Heart right ventricle (tissue), 16 donors: ENCODE data around the gene MX1. TPM values are rescaled to one million over a fixed set of nuclear protein-coding genes. Genes with fewer than 3 reads are reported as not detected.

ENCODE experiments used
- ATAC-seq, 8 donors: fragments of 200-7000 bp; cut with Tn5 transposase; one replicate each; pipeline ENCODE4 v1.9.1; 2020; ENCODE audit warnings: mild to moderate bottlenecking in 8 of 8, moderate library complexity in 8 of 8, moderate number of reproducible peaks in 1 of 8
- DNase-seq, 2 donors: peaks; one replicate each; pipeline ENCODE4 v3.0.0-alpha.2; 2020
- H3K27ac ChIP-seq, 10 donors: fragments of 200-600 bp; sonication (generic) in 2 of 10; one replicate each; pipeline versions ENCODE4 v1.5.0 to v1.8.0; 2020 to 2022; ENCODE audit warnings: mild to moderate bottlenecking in 3 of 10
- H3K27me3 ChIP-seq, 7 donors: fragments of 200-600 bp; one replicate each; pipeline ENCODE4 v1.8.0; 2021 to 2022; ENCODE audit warnings: mild to moderate bottlenecking in 2 of 7
- H3K36me3 ChIP-seq, 9 donors: fragments of 200-600 bp; sonication (generic) in 1 of 9; one replicate each; pipeline versions ENCODE4 v1.5.0 to v1.8.0; 2020 to 2022; ENCODE audit warnings: mild to moderate bottlenecking in 2 of 9
- H3K4me1 ChIP-seq, 9 donors: fragments of 200-600 bp; sonication (generic) in 1 of 9; one replicate each; pipeline versions ENCODE4 v1.5.0 to v1.8.0; 2020 to 2022; ENCODE audit warnings: mild to moderate bottlenecking in 4 of 9
- H3K4me3 ChIP-seq, 10 donors: fragments of 200-600 bp; sonication (generic) in 2 of 10; one replicate each; pipeline versions ENCODE4 v1.5.0 to v1.8.0; 2020 to 2022; ENCODE audit warnings: mild to moderate bottlenecking in 7 of 10, moderate library complexity in 2 of 10
- H3K9me3 ChIP-seq, 11 donors: fragments of 200-600 bp in 10 of 11; sonication (generic) in 2 of 11; one replicate each; pipeline versions ENCODE4 v1.5.0 to v1.8.0; 2013 to 2022; ENCODE audit warnings: mild to moderate bottlenecking in 2 of 11, control low read depth in 1 of 11, moderate library complexity in 1 of 11
- WGBS, 2 donors: extraction: QIAGEN DNeasy Blood & Tissue Kit; methylation state at CpG; one replicate each; pipeline ENCODE4 v1.1.7; 2013; ENCODE audit warnings: inconsistent platforms in 1 of 2; 5-methylcytosine and 5-hydroxymethylcytosine counted together
- intact Hi-C, 10 donors: fragments of 100-400 bp; cut with DNase I; formaldehyde crosslinking; loops; one replicate each; pipeline versions ENCODE4 v1.11.1 to v1.14.2; 2022
- polyA plus RNA-seq, 2 donors: library from polyadenylated mRNA; stranded (reverse); fragments of 200-250 nt; gene quantifications; one replicate each; pipeline ENCODE4 v1.2.3, GENCODE V29; 2013
- total RNA-seq, 10 donors: library from RNA; stranded (reverse); fragmentation: NEBNext Ultra II Directional in 3 of 10; extraction: Animal tissue kit (Norgen Biotek cat#: 25700) in 3 of 10; gene quantifications; one replicate each; pipeline versions ENCODE4 v1.2.1 to v1.2.4, GENCODE V29; 2021 to 2023
- TF ChIP-seq, protein P1 (sequence below), 9 donors: fragments of 200-600 bp; sonication (generic) in 2 of 9; IDR thresholded peaks; one replicate each; pipeline versions ENCODE4 v1.5.0 to v1.8.0; 2021 to 2022; ENCODE audit warnings: antibody characterized with exemption in 9 of 9, mild to moderate bottlenecking in 5 of 9, moderate library complexity in 1 of 9
- donor health status: Arrhythmogenic right ventricular cardiomyopathy.
- donor health status: ischemic (EF 13 %, LVEDD 7.1; RV severe dilation, severe dysfunction).
- donor health status: healthy with polysubstance abuse.
- donor health status: DM: no; HTN: yes; CAD: no.
- donor health status: DM: no; HTN: no; CAD: no.
- donor health status: ischemic (EF 25% LVEDD 6.9; RV normal size, moderate dysfunction).
- donor health status: ischemic (EF 25% LVEDD 5.7; RV mildly dilated, moderate dysfunction).
- donor health status: healthy.
- donor health status: DM: yes; HTN: yes; CAD: no.
- donor health status: Ischemic cardiomyopathy.
- donor health status: ischemic (EF 35%, LVEDD 5.7; RV mildly dilated, moderate dysfunction).
- donor health status: nonischemic (EF 11% LVEDD 7.7; RV severe dilation, severe dysfunction).
- donor health status: DM: yes; HTN: yes; CAD: no.
- donor health status: PGD.
- donor health status: ischemic (EF 29% LVEDD 5.4; RV normal size, mild dysfunction).
- donor health status: nonischemic (EF 23%, LVEDD 6.1; RV moderate dilation, normal function).

MX1 gene
- total and polyA plus RNA-seq, 12 donors, result 5.4 to 50.0 (median 18.1) TPM

DNA sequence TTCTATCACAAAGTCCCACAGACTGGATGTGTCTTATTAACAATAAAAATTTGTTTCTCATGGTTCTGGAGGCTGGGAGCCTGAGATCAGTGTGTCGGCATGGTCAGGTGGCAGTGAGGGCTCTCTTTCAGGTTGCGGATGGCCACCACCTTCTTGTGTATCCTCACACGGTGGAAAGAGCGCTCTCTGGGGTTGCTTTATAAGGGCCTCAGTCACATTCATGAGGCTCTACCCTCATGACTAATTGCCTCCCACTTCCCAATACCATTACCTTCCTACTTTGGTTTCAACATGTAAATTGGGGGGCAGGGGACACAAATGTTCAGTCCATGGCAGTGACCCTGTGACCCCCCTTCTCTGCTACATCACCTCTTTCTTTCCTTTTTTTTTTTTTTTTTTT lies 20.7 kb upstream of the MX1 start:
- Histone ChIP-seq H3K9me3 (peaks cover 0 to 3% (median 0%) of the 10 kb centered on the region in 11 donors), H3K4me1 (no peaks in the 10 kb centered on the region), H3K27ac (no peak overlapping the region), H3K4me3 (no peak overlapping the region), H3K27me3 (no peaks in the 10 kb centered on the region), H3K36me3 (peaks cover 0 to 98% (median 40%) of the 10 kb centered on the region in 9 donors)
- WGBS, 2 donors, result 97 to 98% methylated on average over 4 of the region's 4 CpGs
- TF ChIP-seq, protein P1, sequence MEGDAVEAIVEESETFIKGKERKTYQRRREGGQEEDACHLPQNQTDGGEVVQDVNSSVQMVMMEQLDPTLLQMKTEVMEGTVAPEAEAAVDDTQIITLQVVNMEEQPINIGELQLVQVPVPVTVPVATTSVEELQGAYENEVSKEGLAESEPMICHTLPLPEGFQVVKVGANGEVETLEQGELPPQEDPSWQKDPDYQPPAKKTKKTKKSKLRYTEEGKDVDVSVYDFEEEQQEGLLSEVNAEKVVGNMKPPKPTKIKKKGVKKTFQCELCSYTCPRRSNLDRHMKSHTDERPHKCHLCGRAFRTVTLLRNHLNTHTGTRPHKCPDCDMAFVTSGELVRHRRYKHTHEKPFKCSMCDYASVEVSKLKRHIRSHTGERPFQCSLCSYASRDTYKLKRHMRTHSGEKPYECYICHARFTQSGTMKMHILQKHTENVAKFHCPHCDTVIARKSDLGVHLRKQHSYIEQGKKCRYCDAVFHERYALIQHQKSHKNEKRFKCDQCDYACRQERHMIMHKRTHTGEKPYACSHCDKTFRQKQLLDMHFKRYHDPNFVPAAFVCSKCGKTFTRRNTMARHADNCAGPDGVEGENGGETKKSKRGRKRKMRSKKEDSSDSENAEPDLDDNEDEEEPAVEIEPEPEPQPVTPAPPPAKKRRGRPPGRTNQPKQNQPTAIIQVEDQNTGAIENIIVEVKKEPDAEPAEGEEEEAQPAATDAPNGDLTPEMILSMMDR (IDR thresholded peaks at IDR 0.05), result no peak
- DNase-seq (no peak), ATAC-seq (no peak)
- intact Hi-C loops, result no loop called here

DNA sequence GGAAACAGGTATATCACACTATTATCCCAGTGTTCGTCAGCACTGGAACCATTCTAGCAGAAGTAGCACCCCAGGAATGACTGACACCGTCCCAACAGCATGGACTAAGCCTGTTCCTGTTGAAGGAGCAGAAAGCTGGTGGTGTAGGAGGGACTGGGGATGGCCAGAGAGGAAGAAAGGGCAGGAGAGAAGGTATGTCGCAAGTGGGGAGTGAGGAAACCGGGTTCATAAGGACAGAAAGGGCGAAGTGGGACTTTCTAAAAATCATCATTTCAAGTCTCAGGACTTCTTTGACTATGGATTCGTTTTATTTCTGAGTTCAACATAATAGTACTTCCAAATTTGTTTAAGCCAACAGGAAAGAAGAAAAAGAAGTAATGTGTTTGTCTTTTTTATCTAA lies 19.7 kb upstream of the MX1 start:
- no peaks in the 10 kb centered on the region for H3K27me3 ChIP-seq
- no peak overlapping the region for H3K4me3 ChIP-seq
- intact Hi-C loops, result no loop called here
- H3K27ac ChIP-seq, result peak overlapping the region in 1 of 10 donors; percentile 20
- TF ChIP-seq, protein P1 (IDR thresholded peaks at IDR 0.05), result no peak
- 84 to 87% methylated on average over 6 of the region's 6 CpGs for WGBS, 2 donors
- peaks cover 0 to 5% (median 0%) of the 10 kb centered on the region in 9 donors for H3K4me1 ChIP-seq
- peaks cover 0 to 12% (median 0%) of the 10 kb centered on the region in 11 donors for H3K9me3 ChIP-seq
- H3K36me3 ChIP-seq, result peaks cover 0 to 89% (median 40%) of the 10 kb centered on the region in 9 donors
- ATAC-seq (no peak), DNase-seq (no peak)

DNA sequence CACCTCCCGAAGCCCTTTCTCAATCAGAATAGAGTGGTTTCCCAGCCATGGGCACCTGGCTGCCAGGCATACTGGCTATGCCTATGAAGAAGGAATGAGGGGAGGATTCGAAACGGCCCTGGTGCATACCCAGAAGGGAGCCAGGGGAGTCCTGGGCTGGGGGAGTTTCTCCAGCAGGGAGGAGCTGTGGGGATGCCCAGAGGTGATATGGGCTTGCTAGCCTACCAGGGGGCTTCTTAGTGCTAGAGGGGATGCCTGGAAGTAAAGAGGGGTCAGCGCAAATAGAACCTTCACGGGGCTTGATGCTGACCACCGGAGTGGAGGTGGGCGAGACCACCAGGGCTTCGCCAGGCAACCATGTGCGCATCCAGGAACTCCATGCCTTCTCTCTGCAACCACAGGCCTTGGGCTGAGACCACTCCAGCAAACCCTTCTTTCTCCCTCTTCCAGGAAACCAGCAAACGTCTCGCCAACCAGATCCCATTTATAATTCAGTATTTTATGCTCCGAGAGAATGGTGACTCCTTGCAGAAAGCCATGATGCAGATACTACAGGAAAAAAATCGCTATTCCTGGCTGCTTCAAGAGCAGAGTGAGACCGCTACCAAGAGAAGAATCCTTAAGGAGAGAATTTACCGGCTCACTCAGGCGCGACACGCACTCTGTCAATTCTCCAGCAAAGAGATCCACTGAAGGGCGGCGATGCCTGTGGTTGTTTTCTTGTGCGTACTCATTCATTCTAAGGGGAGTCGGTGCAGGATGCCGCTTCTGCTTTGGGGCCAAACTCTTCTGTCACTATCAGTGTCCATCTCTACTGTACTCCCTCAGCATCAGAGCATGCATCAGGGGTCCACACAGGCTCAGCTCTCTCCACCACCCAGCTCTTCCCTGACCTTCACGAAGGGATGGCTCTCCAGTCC lies 18.2 kb upstream of the MX1 start:
- 93 to 94% methylated on average over 24 of the region's 24 CpGs for WGBS, 2 donors
- no peak for ATAC-seq

DNA sequence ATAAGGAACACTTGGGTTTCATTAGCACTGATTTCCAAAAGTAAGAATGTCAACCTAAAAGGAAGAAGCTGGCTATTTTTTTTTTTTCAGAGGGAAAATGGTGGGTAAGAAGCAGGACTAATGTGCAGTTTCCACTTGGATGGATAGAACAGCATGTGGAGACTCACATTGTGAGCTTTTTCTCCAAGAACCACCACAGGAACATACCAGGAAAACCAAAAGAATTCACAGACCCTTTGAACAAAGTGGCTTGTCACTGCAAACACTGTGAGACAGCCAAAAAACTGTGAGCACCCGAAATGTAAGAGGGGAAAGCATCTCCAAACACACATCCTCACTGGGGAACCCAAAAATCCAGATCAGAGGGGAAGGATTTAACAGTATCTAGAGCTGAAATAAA lies 15.7 kb upstream of the MX1 start:
- DNase-seq (no peak), ATAC-seq (no peak)
- Histone ChIP-seq H3K9me3 (peaks cover 0 to 32% (median 0%) of the 10 kb centered on the region in 11 donors), H3K4me1 (peaks cover 0 to 11% (median 0%) of the 10 kb centered on the region in 9 donors), H3K36me3 (peaks cover 0 to 49% (median 27%) of the 10 kb centered on the region in 9 donors), H3K27ac (peak overlapping the region in 1 of 10 donors; percentile 3), H3K4me3 (no peak overlapping the region), H3K27me3 (no peaks in the 10 kb centered on the region)
- TF ChIP-seq, protein P1 (IDR thresholded peaks at IDR 0.05), result no peak
- intact Hi-C loops, result no loop called here
- 59 to 68% methylated on average over 1 of the region's 1 CpG for WGBS, 2 donors

More for the DNA sequence above, 18.2 kb upstream of the MX1 start:
- H3K36me3 ChIP-seq, result peaks cover 0 to 75% (median 36%) of the 10 kb centered on the region in 9 donors
- H3K27me3 ChIP-seq, result no peaks in the 10 kb centered on the region
- no peak for DNase-seq
- intact Hi-C loops, result no loop called here
- H3K4me1 ChIP-seq, result peaks cover 0 to 11% (median 0%) of the 10 kb centered on the region in 9 donors
- peaks cover 0 to 20% (median 0%) of the 10 kb centered on the region in 11 donors for H3K9me3 ChIP-seq
- TF ChIP-seq, protein P1 (IDR thresholded peaks at IDR 0.05), result no peak
- H3K4me3 ChIP-seq, result no peak overlapping the region
- H3K27ac ChIP-seq, result no peak overlapping the region
